ENCODE data around the gene CNOT11.

- TF ChIP-seq EZH2 (IDR thresholded peaks at IDR 0.05; ENCODE audit: low read depth) (no peak), CTCF (conservative IDR thresholded peaks at IDR 0.05) (no peak)
Measured at GRCh38 chr2:101208830-101209229, 43.9 kb upstream of the CNOT11 start.
